Stimulated activated naive CD8-positive, alpha-beta T cell treated with anti-CD3 and anti-CD28 coated beads, Interleukin-15, Interleukin-2, amounts not matched to agents 100 ng/mL and 50 ng/mL, for 24 hours (primary cell): ENCODE results near the gene DAZAP2.
A peak's percentile ranks its signal among the peaks of the same experiment; 100 is the strongest.
"Not testable (repeated sequence)": the region's sequence is repeated elsewhere in the genome, so short reads cannot be mapped to it uniquely, and the experiment has no call there.

Experiments
- H3K27ac Mint-ChIP-seq: one replicate; pipeline ENCODE4 v1.8.0; 2021; ENCODE audit warnings: mild to moderate bottlenecking, mixed read lengths
- H3K27me3 Mint-ChIP-seq: one replicate; pipeline ENCODE4 v1.8.0; 2021; ENCODE audit warnings: mixed read lengths
- H3K36me3 Mint-ChIP-seq: one replicate; pipeline ENCODE4 v1.8.0; 2021; ENCODE audit warnings: low read depth, mixed read lengths
- H3K4me1 Mint-ChIP-seq: one replicate; pipeline ENCODE4 v1.8.0; 2021; ENCODE audit warnings: low read depth, mixed read lengths
- H3K4me3 Mint-ChIP-seq: one replicate; pipeline ENCODE4 v1.8.0; 2021; ENCODE audit warnings: mild to moderate bottlenecking, mixed read lengths
- H3K9me3 Mint-ChIP-seq: one replicate; pipeline ENCODE4 v1.8.0; 2021; ENCODE audit warnings: mixed read lengths

Gene DAZAP2

GRCh38 chr12:51205350-51205749, 33.3 kb upstream of the DAZAP2 start:
- Mint-ChIP-seq H3K9me3 (no peaks in the 10 kb centered on the region), H3K4me1 (no peaks in the 10 kb centered on the region), H3K4me3 (no peak overlapping the region), H3K27ac (no peak overlapping the region), H3K36me3 (no peaks in the 10 kb centered on the region), H3K27me3 (no peaks in the 10 kb centered on the region)

- no peak overlapping the region for H3K4me3 Mint-ChIP-seq
- no peaks in the 10 kb centered on the region for H3K4me1 Mint-ChIP-seq
- H3K27ac Mint-ChIP-seq, result peak overlapping the region; percentile 26
- no peaks in the 10 kb centered on the region for H3K36me3 Mint-ChIP-seq
- H3K27me3 Mint-ChIP-seq, result no peaks in the 10 kb centered on the region
- H3K9me3 Mint-ChIP-seq, result no peaks in the 10 kb centered on the region
Measured at GRCh38 chr12:51208016-51208660, 30.5 kb upstream of the DAZAP2 start.

GRCh38 chr12:51209259-51209658, 29.4 kb upstream of the DAZAP2 start:
- H3K4me1 Mint-ChIP-seq, result no peaks in the 10 kb centered on the region
- H3K27me3 Mint-ChIP-seq, result no peaks in the 10 kb centered on the region
- no peaks in the 10 kb centered on the region for H3K9me3 Mint-ChIP-seq
- H3K27ac Mint-ChIP-seq, result no peak overlapping the region
- H3K36me3 Mint-ChIP-seq, result no peaks in the 10 kb centered on the region
- no peak overlapping the region for H3K4me3 Mint-ChIP-seq

- H3K27me3 Mint-ChIP-seq, result no peaks in the 10 kb centered on the region
- H3K4me1 Mint-ChIP-seq, result no peaks in the 10 kb centered on the region
- H3K9me3 Mint-ChIP-seq, result no peaks in the 10 kb centered on the region
- H3K27ac Mint-ChIP-seq, result no peak overlapping the region
- H3K4me3 Mint-ChIP-seq, result no peak overlapping the region
- H3K36me3 Mint-ChIP-seq, result no peaks in the 10 kb centered on the region
Measured at GRCh38 chr12:51210690-51211395, 27.8 kb upstream of the DAZAP2 start.

GRCh38 chr12:51214895-51215294, 23.7 kb upstream of the DAZAP2 start:
- H3K4me3 Mint-ChIP-seq, result no peak overlapping the region
- no peaks in the 10 kb centered on the region for H3K9me3 Mint-ChIP-seq
- peaks cover 20% of the 10 kb centered on the region for H3K4me1 Mint-ChIP-seq
- H3K27me3 Mint-ChIP-seq, result no peaks in the 10 kb centered on the region
- H3K27ac Mint-ChIP-seq, result peak overlapping the region; percentile 26
- no peaks in the 10 kb centered on the region for H3K36me3 Mint-ChIP-seq

GRCh38 chr12:51216642-51217041, 22.0 kb upstream of the DAZAP2 start:
- H3K27ac Mint-ChIP-seq, result no peak overlapping the region
- no peaks in the 10 kb centered on the region for H3K9me3 Mint-ChIP-seq
- peak overlapping the region; percentile 58 for H3K4me3 Mint-ChIP-seq
- peaks cover 20% of the 10 kb centered on the region for H3K4me1 Mint-ChIP-seq
- no peaks in the 10 kb centered on the region for H3K36me3 Mint-ChIP-seq
- H3K27me3 Mint-ChIP-seq, result no peaks in the 10 kb centered on the region

- Mint-ChIP-seq H3K4me3 (peak overlapping the region; percentile 88), H3K36me3 (no peaks in the 10 kb centered on the region), H3K4me1 (peaks cover 20% of the 10 kb centered on the region), H3K27me3 (no peaks in the 10 kb centered on the region), H3K27ac (no peak overlapping the region), H3K9me3 (no peaks in the 10 kb centered on the region)
Measured at GRCh38 chr12:51217133-51217967, 21.3 kb upstream of the DAZAP2 start.

- Mint-ChIP-seq H3K27ac (peak within 1 kb of the TSS; percentile 99), H3K9me3 (no peaks in the 10 kb centered on the region), H3K36me3 (no peaks in the 10 kb centered on the region), H3K4me3 (peak within 1 kb of the TSS; percentile 88), H3K4me1 (peaks cover 20% of the 10 kb centered on the region), H3K27me3 (no peaks in the 10 kb centered on the region)
Measured at GRCh38 chr12:51217968-51218606, 20.5 kb upstream of the DAZAP2 start, which contains the start of gene POU6F1. TSS of gene POU6F1 (minus strand) at chr12:51218062. CDS start at chr12:51206836, 11,226 bp downstream.

- Mint-ChIP-seq H3K4me1 (peaks cover 20% of the 10 kb centered on the region), H3K27me3 (no peaks in the 10 kb centered on the region), H3K9me3 (no peaks in the 10 kb centered on the region), H3K36me3 (no peaks in the 10 kb centered on the region), H3K4me3 (peak overlapping the region; percentile 88), H3K27ac (peak overlapping the region; percentile 99)
Measured at GRCh38 chr12:51218607-51219161, 19.9 kb upstream of the DAZAP2 start.

GRCh38 chr12:51219322-51219721, 19.3 kb upstream of the DAZAP2 start:
- Mint-ChIP-seq H3K27me3 (no peaks in the 10 kb centered on the region), H3K4me1 (peaks cover 20% of the 10 kb centered on the region), H3K4me3 (peak overlapping the region; percentile 88), H3K36me3 (no peaks in the 10 kb centered on the region), H3K27ac (peak overlapping the region; percentile 99), H3K9me3 (no peaks in the 10 kb centered on the region)

GRCh38 chr12:51219857-51220256, 18.8 kb upstream of the DAZAP2 start:
- H3K27me3 Mint-ChIP-seq, H3K27ac Mint-ChIP-seq, H3K36me3 Mint-ChIP-seq, H3K4me3 Mint-ChIP-seq, H3K9me3 Mint-ChIP-seq: not testable (repeated sequence)
- H3K4me1 Mint-ChIP-seq, result peaks cover 20% of the 10 kb centered on the region

GRCh38 chr12:51222461-51222860, 16.2 kb upstream of the DAZAP2 start:
- Mint-ChIP-seq H3K9me3 (no peaks in the 10 kb centered on the region), H3K4me3 (no peak overlapping the region), H3K27ac (no peak overlapping the region), H3K27me3 (no peaks in the 10 kb centered on the region), H3K36me3 (no peaks in the 10 kb centered on the region), H3K4me1 (peaks cover 15% of the 10 kb centered on the region)

GRCh38 chr12:51224625-51225024, 14.0 kb upstream of the DAZAP2 start:
- Mint-ChIP-seq H3K9me3 (no peaks in the 10 kb centered on the region), H3K27ac (no peak overlapping the region), H3K27me3 (no peaks in the 10 kb centered on the region)

GRCh38 chr12:51225234-51225633, 13.4 kb upstream of the DAZAP2 start:
- H3K27ac Mint-ChIP-seq, result no peak overlapping the region
- H3K4me1 Mint-ChIP-seq, result no peaks in the 10 kb centered on the region
- no peak overlapping the region for H3K4me3 Mint-ChIP-seq
- H3K27me3 Mint-ChIP-seq, result no peaks in the 10 kb centered on the region
- no peaks in the 10 kb centered on the region for H3K36me3 Mint-ChIP-seq
- H3K9me3 Mint-ChIP-seq, result no peaks in the 10 kb centered on the region

More at GRCh38 chr12:51224625-51225024, 14.0 kb upstream of the DAZAP2 start:
- Mint-ChIP-seq H3K4me3 (no peak overlapping the region), H3K36me3 (no peaks in the 10 kb centered on the region), H3K4me1 (no peaks in the 10 kb centered on the region)
